ENCODE results near the gene RAB3GAP2.
"Not testable (repeated sequence)": the region's sequence is repeated elsewhere in the genome, so short reads cannot be mapped to it uniquely, and the experiment has no call there.

Gene RAB3GAP2

GRCh38 chr1:220198186-220199005 lies 73.9 kb downstream of the RAB3GAP2 start:
- no peak for DNase-seq (ENCODE audit: low spot score)

- DNase-seq (ENCODE audit: low spot score), result no peak
These were observed 76.6 kb downstream of the RAB3GAP2 start for GRCh38 chr1:220195701-220196100.

- DNase-seq (ENCODE audit: low spot score), result peak; percentile 7
These were observed 82.4 kb downstream of the RAB3GAP2 start for GRCh38 chr1:220189750-220190347.

GRCh38 chr1:220188538-220188937 lies 83.7 kb downstream of the RAB3GAP2 start:
- DNase-seq (ENCODE audit: low spot score), result no peak

GRCh38 chr1:220186752-220187151 lies 85.5 kb downstream of the RAB3GAP2 start:
- no peak for DNase-seq (ENCODE audit: low spot score)

- DNase-seq (ENCODE audit: low spot score), result no peak
These were observed 87.7 kb downstream of the RAB3GAP2 start for GRCh38 chr1:220184506-220184905.

GRCh38 chr1:220182656-220183055 lies 89.6 kb downstream of the RAB3GAP2 start:
- DNase-seq (ENCODE audit: low spot score), result no peak

- DNase-seq (ENCODE audit: low spot score), result no peak
These were observed 90.1 kb downstream of the RAB3GAP2 start for GRCh38 chr1:220182111-220182510.

GRCh38 chr1:220176540-220176939 lies 95.7 kb downstream of the RAB3GAP2 start:
- no peak for DNase-seq (ENCODE audit: low spot score)

- no peak for DNase-seq (ENCODE audit: low spot score)
These were observed 101.3 kb downstream of the RAB3GAP2 start for GRCh38 chr1:220170836-220171526.

GRCh38 chr1:220169887-220170286 lies 102.4 kb downstream of the RAB3GAP2 start:
- not testable (repeated sequence) for DNase-seq (ENCODE audit: low spot score)

- DNase-seq (ENCODE audit: low spot score), result no peak
These were observed 105.4 kb downstream of the RAB3GAP2 start for GRCh38 chr1:220166853-220167252.

- no peak for DNase-seq (ENCODE audit: low spot score)
These were observed 107.7 kb downstream of the RAB3GAP2 start for GRCh38 chr1:220164517-220164916.

- DNase-seq (ENCODE audit: low spot score), result no peak
These were observed 108.1 kb downstream of the RAB3GAP2 start for GRCh38 chr1:220164116-220164515.

- no peak for DNase-seq (ENCODE audit: low spot score)
These were observed 112.2 kb downstream of the RAB3GAP2 start for GRCh38 chr1:220160027-220160426.

- no peak for DNase-seq (ENCODE audit: low spot score)
These were observed 113.2 kb downstream of the RAB3GAP2 start for GRCh38 chr1:220159041-220159440.

- DNase-seq (ENCODE audit: low spot score), result not testable (repeated sequence)
These were observed 113.7 kb downstream of the RAB3GAP2 start for GRCh38 chr1:220158530-220158929.

GRCh38 chr1:220157738-220158137 lies 114.5 kb downstream of the RAB3GAP2 start:
- DNase-seq (ENCODE audit: low spot score), result no peak

GRCh38 chr1:220156620-220157146 lies 115.6 kb downstream of the RAB3GAP2 start:
- no peak for DNase-seq (ENCODE audit: low spot score)

- DNase-seq (ENCODE audit: low spot score), result no peak
These were observed 119.1 kb downstream of the RAB3GAP2 start for GRCh38 chr1:220153147-220153546.

- DNase-seq (ENCODE audit: low spot score), result no peak
These were observed 120.8 kb downstream of the RAB3GAP2 start for GRCh38 chr1:220151454-220151853.

- DNase-seq (ENCODE audit: low spot score), result no peak
These were observed 122.5 kb downstream of the RAB3GAP2 start for GRCh38 chr1:220149742-220150141.

- DNase-seq (ENCODE audit: low spot score), result no peak
These were observed 128.2 kb downstream of the RAB3GAP2 start for GRCh38 chr1:220144051-220144450.

All from CD4-positive, alpha-beta T cell treated with Interleukin-2 at 100 ng/mL for 4 hours (primary cell).